SW 1271 (cell line): Measurements from ENCODE around the gene COMMD3.
"Not testable (repeated sequence)": the region's sequence is repeated elsewhere in the genome, so short reads cannot be mapped to it uniquely, and the experiment has no call there.

Experiments used
- DNase-seq, 2 experiments: peaks; one replicate each; lab custom pipeline; 2025; lab: John Stamatoyannopoulos, UW

COMMD3 gene

GRCh38 chr10:22338931-22339330, 22.7 kb downstream of the COMMD3 start:
- no peak for DNase-seq

GRCh38 chr10:22339761-22340328, 23.7 kb downstream of the COMMD3 start:
- no peak for DNase-seq

GRCh38 chr10:22340329-22341189, 24.4 kb downstream of the COMMD3 start:
- peak in 1 of 2 experiments; percentile 61 for DNase-seq

- peak in 1 of 2 experiments; percentile 19 for DNase-seq
Measured at GRCh38 chr10:22341190-22341925, 25.2 kb downstream of the COMMD3 start.

- no peak for DNase-seq
Measured at GRCh38 chr10:22341926-22342196, 25.7 kb downstream of the COMMD3 start.

- DNase-seq, result no peak
Measured at GRCh38 chr10:22342421-22342820, 26.2 kb downstream of the COMMD3 start.

- DNase-seq, result no peak
Measured at GRCh38 chr10:22343731-22344130, 27.5 kb downstream of the COMMD3 start.

- no peak for DNase-seq
Measured at GRCh38 chr10:22344249-22344648, 28.1 kb downstream of the COMMD3 start.

GRCh38 chr10:22344781-22345300, 28.7 kb downstream of the COMMD3 start:
- no peak for DNase-seq

GRCh38 chr10:22345301-22346095, 29.3 kb downstream of the COMMD3 start, which contains the start of gene SPAG6:
SPAG6 (plus strand) TSS chr10:22345496; CDS start chr10:22345612, 116 bp downstream.
- no peak for DNase-seq

- DNase-seq, result no peak
Measured at GRCh38 chr10:22346096-22346661, 30.0 kb downstream of the COMMD3 start.

GRCh38 chr10:22349755-22350154, 33.6 kb downstream of the COMMD3 start:
- no peak for DNase-seq

- no peak for DNase-seq
Measured at GRCh38 chr10:22351131-22351703, 35.0 kb downstream of the COMMD3 start.

- no peak for DNase-seq
Measured at GRCh38 chr10:22356324-22356873, 40.2 kb downstream of the COMMD3 start.

GRCh38 chr10:22357770-22358169, 41.6 kb downstream of the COMMD3 start:
- not testable (repeated sequence) for DNase-seq

GRCh38 chr10:22363305-22363704, 47.1 kb downstream of the COMMD3 start:
- DNase-seq, result no peak

GRCh38 chr10:22364407-22365140, 48.4 kb downstream of the COMMD3 start:
- DNase-seq, result no peak

GRCh38 chr10:22365233-22365632, 49.0 kb downstream of the COMMD3 start:
- DNase-seq, result no peak

- DNase-seq, result no peak
Measured at GRCh38 chr10:22365644-22366434, 49.7 kb downstream of the COMMD3 start.

- DNase-seq, result no peak
Measured at GRCh38 chr10:22366435-22366703, 50.2 kb downstream of the COMMD3 start.
